Left lung (tissue), 10 donors: ENCODE measurements around the gene CMPK2. TPM values are rescaled to one million over a fixed set of nuclear protein-coding genes. Genes with fewer than 3 reads are reported as not detected.

Source experiments
- ATAC-seq: fragments of 200-7000 bp; cut with Tn5 transposase; one replicate; pipeline ENCODE4 v1.9.1; 2020; ENCODE audit warnings: moderate library complexity
- DNase-seq, 4 donors: peaks; one replicate each; pipeline ENCODE4 v3.0.0-alpha.2; 2013 to 2020
- H3K27ac ChIP-seq, 2 donors: fragments of 200-600 bp; sonication (generic) in 1 of 2; one replicate each; pipeline versions ENCODE4 v1.5.0 to v1.8.0; 2020 to 2021
- H3K27me3 ChIP-seq, 2 donors: fragments of 200-600 bp; sonication (generic) in 1 of 2; one replicate each; pipeline versions ENCODE4 v1.5.0 to v1.8.0; 2020 to 2021
- H3K36me3 ChIP-seq, 2 donors: fragments of 200-600 bp; sonication (generic) in 1 of 2; one replicate each; pipeline versions ENCODE4 v1.5.0 to v1.8.0; 2020 to 2021
- H3K4me1 ChIP-seq, 2 donors: fragments of 200-600 bp; one replicate each; pipeline ENCODE4 v1.8.0; 2021
- H3K4me3 ChIP-seq, 2 donors: fragments of 200-600 bp; sonication (generic) in 1 of 2; one replicate each; pipeline versions ENCODE4 v1.5.0 to v1.8.0; 2020 to 2021; ENCODE audit warnings: mild to moderate bottlenecking in 1 of 2
- H3K9me3 ChIP-seq, 2 donors: fragments of 200-600 bp; sonication (generic) in 1 of 2; one replicate each; pipeline versions ENCODE4 v1.5.0 to v1.8.0; 2020 to 2021
- intact Hi-C, 2 donors: fragments of 100-400 bp; cut with DNase I; formaldehyde crosslinking; loops; one replicate each; pipeline versions ENCODE4 v1.11.2 to v1.14.2; 2022
- polyA plus RNA-seq, 6 donors: library from polyadenylated mRNA; unstranded; fragments of 120-200 nt; gene quantifications; one replicate each; pipeline ENCODE4 v1.2.1, GENCODE V29; 2013; ENCODE audit not compliant: insufficient read length in 6 of 6
- total RNA-seq, 2 donors: library from RNA; stranded (reverse); fragmentation: NEBNext Ultra II Directional; extraction: Animal tissue kit (Norgen Biotek cat#: 25700); gene quantifications; one replicate each; pipeline ENCODE4 v1.2.1, GENCODE V29; 2021
- TF ChIP-seq, protein P1 (sequence below), 2 donors: fragments of 200-600 bp; sonication (generic) in 1 of 2; IDR thresholded peaks; one replicate each; pipeline versions ENCODE4 v1.5.0 to v1.8.0; 2021; ENCODE audit warnings: antibody characterized with exemption in 2 of 2
- donor health status: DM: no; HTN: yes; CAD: no.
- donor health status: DM: no; HTN: no; CAD: no.

CMPK2 gene
- total and polyA plus RNA-seq, 8 donors, result 3.6 to 20.2 (median 4.4) TPM

DNA sequence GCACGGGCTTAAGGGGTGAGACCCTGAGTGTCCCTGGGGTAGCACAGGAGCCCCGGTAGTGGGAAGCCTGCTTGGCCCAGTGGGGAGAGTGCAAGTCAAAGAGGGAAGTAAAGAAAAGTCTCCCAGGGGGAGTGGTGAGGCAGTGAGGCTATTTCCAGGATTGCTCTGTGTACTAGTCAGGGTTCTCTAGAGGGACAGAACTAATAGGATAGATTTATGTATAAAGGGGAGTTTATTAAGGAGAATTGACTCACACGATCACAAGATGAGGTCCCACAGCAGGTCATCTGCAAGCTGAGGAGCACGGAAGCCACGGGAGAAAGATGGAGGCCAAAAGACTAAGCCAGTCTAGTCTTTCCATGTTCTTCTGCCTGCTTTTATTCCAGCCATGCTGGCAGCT lies 45.5 kb downstream of the CMPK2 start:
- Histone ChIP-seq H3K4me3 (no peak overlapping the region), H3K36me3 (no peaks in the 10 kb centered on the region), H3K27me3 (no peaks in the 10 kb centered on the region), H3K27ac (no peak overlapping the region), H3K4me1 (no peaks in the 10 kb centered on the region), H3K9me3 (no peaks in the 10 kb centered on the region)
- ATAC-seq (no peak), DNase-seq (no peak)
- TF ChIP-seq, protein P1, sequence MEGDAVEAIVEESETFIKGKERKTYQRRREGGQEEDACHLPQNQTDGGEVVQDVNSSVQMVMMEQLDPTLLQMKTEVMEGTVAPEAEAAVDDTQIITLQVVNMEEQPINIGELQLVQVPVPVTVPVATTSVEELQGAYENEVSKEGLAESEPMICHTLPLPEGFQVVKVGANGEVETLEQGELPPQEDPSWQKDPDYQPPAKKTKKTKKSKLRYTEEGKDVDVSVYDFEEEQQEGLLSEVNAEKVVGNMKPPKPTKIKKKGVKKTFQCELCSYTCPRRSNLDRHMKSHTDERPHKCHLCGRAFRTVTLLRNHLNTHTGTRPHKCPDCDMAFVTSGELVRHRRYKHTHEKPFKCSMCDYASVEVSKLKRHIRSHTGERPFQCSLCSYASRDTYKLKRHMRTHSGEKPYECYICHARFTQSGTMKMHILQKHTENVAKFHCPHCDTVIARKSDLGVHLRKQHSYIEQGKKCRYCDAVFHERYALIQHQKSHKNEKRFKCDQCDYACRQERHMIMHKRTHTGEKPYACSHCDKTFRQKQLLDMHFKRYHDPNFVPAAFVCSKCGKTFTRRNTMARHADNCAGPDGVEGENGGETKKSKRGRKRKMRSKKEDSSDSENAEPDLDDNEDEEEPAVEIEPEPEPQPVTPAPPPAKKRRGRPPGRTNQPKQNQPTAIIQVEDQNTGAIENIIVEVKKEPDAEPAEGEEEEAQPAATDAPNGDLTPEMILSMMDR (IDR thresholded peaks at IDR 0.05), result no peak
- intact Hi-C loops, result no loop called here

- intact Hi-C loops, result no loop called here
- Histone ChIP-seq H3K27ac (no peak overlapping the region), H3K27me3 (no peaks in the 10 kb centered on the region), H3K36me3 (no peaks in the 10 kb centered on the region), H3K9me3 (no peaks in the 10 kb centered on the region), H3K4me3 (no peak overlapping the region), H3K4me1 (no peaks in the 10 kb centered on the region)
- DNase-seq, result no peak
- TF ChIP-seq, protein P1 (IDR thresholded peaks at IDR 0.05), result no peak
- no peak for ATAC-seq
Observed at GRCh38 chr2:6819668-6820067, 46.0 kb downstream of the CMPK2 start.

DNA sequence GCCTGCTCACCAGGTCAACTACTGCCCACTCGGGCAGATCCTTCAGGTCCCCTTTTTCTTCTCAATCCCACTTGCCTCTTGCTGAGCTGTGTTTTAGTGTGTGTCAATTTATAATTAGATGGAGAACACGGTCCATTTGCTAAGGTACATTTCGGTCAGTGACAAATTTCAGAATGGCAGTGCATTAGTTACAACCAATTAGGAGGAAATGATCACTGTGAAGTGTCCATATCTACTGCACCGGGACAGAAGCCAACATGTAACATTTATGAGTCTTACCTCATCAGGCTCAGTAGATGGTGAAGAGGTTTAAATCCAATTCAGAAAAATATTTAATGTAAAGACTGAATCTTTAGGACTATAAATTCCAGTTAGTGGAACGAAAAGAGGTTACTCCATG lies 47.7 kb downstream of the CMPK2 start:
- DNase-seq (no peak), ATAC-seq (no peak)
- no peaks in the 10 kb centered on the region for H3K4me1 ChIP-seq
- H3K36me3 ChIP-seq, result no peaks in the 10 kb centered on the region
- H3K27ac ChIP-seq, result no peak overlapping the region
- TF ChIP-seq, protein P1 (IDR thresholded peaks at IDR 0.05), result no peak
- no peak overlapping the region for H3K4me3 ChIP-seq
- intact Hi-C loops, result no loop called here
- no peaks in the 10 kb centered on the region for H3K9me3 ChIP-seq
- H3K27me3 ChIP-seq, result no peaks in the 10 kb centered on the region

DNA sequence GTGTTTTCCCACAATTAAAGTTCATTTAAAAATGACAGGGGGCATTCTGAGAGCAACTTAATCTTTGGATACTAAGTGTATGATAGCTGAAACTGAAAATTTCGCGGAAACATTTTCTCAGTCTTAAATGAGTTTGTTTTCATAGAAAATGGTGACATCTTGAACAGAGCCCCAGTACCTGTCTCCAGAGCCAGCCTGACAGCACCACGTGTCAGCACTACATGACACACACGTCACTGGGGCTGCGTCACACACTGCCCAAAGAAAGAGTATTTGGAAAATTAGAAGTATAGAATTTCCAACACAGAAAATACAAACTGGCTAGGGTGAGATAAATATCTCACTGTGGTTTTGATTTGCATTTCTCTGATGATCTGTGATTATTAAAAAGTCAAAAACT lies 50.8 kb downstream of the CMPK2 start:
- Histone ChIP-seq H3K27me3 (no peaks in the 10 kb centered on the region), H3K4me1 (no peaks in the 10 kb centered on the region)

DNA sequence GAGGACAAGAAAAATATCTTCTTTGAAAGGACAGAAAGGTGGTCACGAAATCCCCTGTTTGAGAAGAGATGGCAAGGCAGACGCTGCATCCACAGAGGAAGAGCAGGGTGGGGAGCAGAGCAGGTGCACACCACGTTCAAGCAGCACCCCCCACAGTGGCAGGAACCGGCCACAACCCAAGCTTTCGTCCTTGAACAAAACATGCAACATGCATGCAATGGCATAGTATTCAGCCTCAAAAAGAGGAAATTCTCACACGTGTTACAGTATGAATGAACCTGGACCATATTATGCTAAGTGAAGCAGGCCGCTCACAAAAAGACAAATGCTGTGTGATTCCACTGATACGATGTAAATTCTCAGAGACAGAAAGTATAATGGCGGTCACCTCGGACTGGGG lies 51.4 kb downstream of the CMPK2 start:
- H3K36me3 ChIP-seq, result no peaks in the 10 kb centered on the region
- H3K4me1 ChIP-seq, result no peaks in the 10 kb centered on the region
- no peak overlapping the region for H3K27ac ChIP-seq
- TF ChIP-seq, protein P1 (IDR thresholded peaks at IDR 0.05), result no peak
- no peak for DNase-seq
- no peaks in the 10 kb centered on the region for H3K9me3 ChIP-seq
- intact Hi-C loops, result no loop called here
- no peak overlapping the region for H3K4me3 ChIP-seq
- no peaks in the 10 kb centered on the region for H3K27me3 ChIP-seq
- ATAC-seq, result no peak

More for the DNA sequence above, 50.8 kb downstream of the CMPK2 start:
- DNase-seq, result no peak
- no peaks in the 10 kb centered on the region for H3K9me3 ChIP-seq
- intact Hi-C loops, result no loop called here
- no peaks in the 10 kb centered on the region for H3K36me3 ChIP-seq
- H3K27ac ChIP-seq, result no peak overlapping the region
- ATAC-seq, result no peak
- TF ChIP-seq, protein P1 (IDR thresholded peaks at IDR 0.05), result no peak
- no peak overlapping the region for H3K4me3 ChIP-seq
